Transverse colon (tissue), 4 donors: ENCODE measurements around the gene MTR.
A peak's percentile ranks its signal among the peaks of the same experiment; 100 is the strongest.

Experiments used
- CTCF ChIP-seq, 5 experiments: fragments of 200-600 bp in 3 of 5; fragments of 450-650 bp in 2 of 5; sonication (generic) in 3 of 5; IDR thresholded peaks; 1 replicate in 2 of 5; 2 replicates in 3 of 5; pipeline ENCODE4 v1.5.1; 2016 to 2017; ENCODE audit warnings: antibody characterized with exemption in 5 of 5, inconsistent platforms in 3 of 5, mild to moderate bottlenecking in 2 of 5, moderate library complexity in 1 of 5
- POLR2AphosphoS5 ChIP-seq, 3 donors: sonication (generic); formaldehyde crosslinking; IDR thresholded peaks; one replicate each; pipeline ENCODE4 v1.6.1; 2016; ENCODE audit warnings: antibody characterized with exemption in 3 of 3

GRCh38 chr1:236808564-236809130 lies 13.6 kb downstream of the MTR start:
- TF ChIP-seq POLR2AphosphoS5 (IDR thresholded peaks at IDR 0.05) (peak in 1 of 3 donors; percentile 14), CTCF (IDR thresholded peaks at IDR 0.05) (no peak)
